Mucosa of descending colon (tissue), 3 donors: ENCODE results near the gene PDE6G. TPM values are rescaled to one million over a fixed set of nuclear protein-coding genes. Genes with fewer than 3 reads are reported as not detected.

ENCODE experiments used
- ATAC-seq: fragments of 200-7000 bp; cut with Tn5 transposase; one replicate; pipeline ENCODE4 v1.9.1; 2020; ENCODE audit warnings: mild to moderate bottlenecking, moderate library complexity
- DNase-seq, 3 donors: peaks; one replicate each; pipeline ENCODE4 v3.0.0-alpha.2; 2020
- H3K36me3 ChIP-seq: fragments of 200-600 bp; one replicate; pipeline ENCODE4 v1.8.0; 2021; ENCODE audit warnings: low read depth, mild to moderate bottlenecking
- H3K4me1 ChIP-seq: fragments of 200-600 bp; one replicate; pipeline ENCODE4 v1.8.0; 2021; ENCODE audit warnings: low read depth, mild to moderate bottlenecking
- H3K4me3 ChIP-seq: fragments of 200-600 bp; one replicate; pipeline ENCODE4 v1.8.0; 2021; ENCODE audit warnings: mild to moderate bottlenecking
- H3K9me3 ChIP-seq: fragments of 200-600 bp; one replicate; pipeline ENCODE4 v1.8.0; 2021; ENCODE audit warnings: mild to moderate bottlenecking
- CTCF ChIP-seq: fragments of 200-600 bp; IDR thresholded peaks from one replicate; pipeline ENCODE4 v1.8.0; 2022; ENCODE audit warnings: antibody characterized with exemption, mild to moderate bottlenecking
- intact Hi-C, 2 donors: fragments of 100-400 bp; cut with DNase I in 1 of 2; cut with micrococcal nuclease in 1 of 2; formaldehyde crosslinking; loops; one replicate each; pipeline versions ENCODE4 v1.11.0 to v1.11.1; 2022; cut with DNase I, micrococcal nuclease
- total RNA-seq, 3 donors: library from RNA; stranded (reverse); fragmentation: NEBNext Ultra II Directional in 2 of 3; extraction: Animal tissue kit (Norgen Biotek cat#: 25700) in 2 of 3; gene quantifications; one replicate each; pipeline versions ENCODE4 v1.2.1 to v1.2.4, GENCODE V29; 2021 to 2023
- donor health status: DM: no; HTN: no; CAD: no; lungs with moderate emphysema.
- donor health status: DM: no; HTN: no; CAD: no.
- donor health status: DM: no; HTN: yes; CAD: no.

The PDE6G gene
- total RNA-seq, 3 donors from 2014 or later, result 0.39 to 1.2 TPM; not detected in 1

GRCh38 chr17:81701288-81702071 lies 45.1 kb upstream of the PDE6G start:
- no peak for ATAC-seq
- H3K4me1 ChIP-seq, result peaks cover 29% of the 10 kb centered on the region
- intact Hi-C loops, result no loop called here
- peaks cover 3% of the 10 kb centered on the region for H3K36me3 ChIP-seq
- no peak overlapping the region for H3K4me3 ChIP-seq
- H3K9me3 ChIP-seq, result no peaks in the 10 kb centered on the region
- no peak for TF ChIP-seq CTCF
- DNase-seq, result peak in 2 of 3 donors; percentile 11 to 48

- Histone ChIP-seq H3K4me3 (no peak overlapping the region), H3K4me1 (peaks cover 29% of the 10 kb centered on the region)
- ATAC-seq, result no peak
Observed at GRCh38 chr17:81700353-81701287, 44.3 kb upstream of the PDE6G start.

GRCh38 chr17:81697261-81698044 lies 41.1 kb upstream of the PDE6G start:
- Histone ChIP-seq H3K4me1 (peaks cover 17% of the 10 kb centered on the region), H3K9me3 (no peaks in the 10 kb centered on the region), H3K36me3 (peaks cover 16% of the 10 kb centered on the region), H3K4me3 (no peak overlapping the region)
- ATAC-seq (no peak), DNase-seq (no peak)
- intact Hi-C loops, result no loop called here
- TF ChIP-seq CTCF, result no peak

More at GRCh38 chr17:81700353-81701287, 44.3 kb upstream of the PDE6G start:
- intact Hi-C loops, result no loop called here
- Histone ChIP-seq H3K9me3 (no peaks in the 10 kb centered on the region), H3K36me3 (peaks cover 6% of the 10 kb centered on the region)
- no peak for TF ChIP-seq CTCF
- DNase-seq, result peak in 1 of 3 donors; percentile 54

DNA sequence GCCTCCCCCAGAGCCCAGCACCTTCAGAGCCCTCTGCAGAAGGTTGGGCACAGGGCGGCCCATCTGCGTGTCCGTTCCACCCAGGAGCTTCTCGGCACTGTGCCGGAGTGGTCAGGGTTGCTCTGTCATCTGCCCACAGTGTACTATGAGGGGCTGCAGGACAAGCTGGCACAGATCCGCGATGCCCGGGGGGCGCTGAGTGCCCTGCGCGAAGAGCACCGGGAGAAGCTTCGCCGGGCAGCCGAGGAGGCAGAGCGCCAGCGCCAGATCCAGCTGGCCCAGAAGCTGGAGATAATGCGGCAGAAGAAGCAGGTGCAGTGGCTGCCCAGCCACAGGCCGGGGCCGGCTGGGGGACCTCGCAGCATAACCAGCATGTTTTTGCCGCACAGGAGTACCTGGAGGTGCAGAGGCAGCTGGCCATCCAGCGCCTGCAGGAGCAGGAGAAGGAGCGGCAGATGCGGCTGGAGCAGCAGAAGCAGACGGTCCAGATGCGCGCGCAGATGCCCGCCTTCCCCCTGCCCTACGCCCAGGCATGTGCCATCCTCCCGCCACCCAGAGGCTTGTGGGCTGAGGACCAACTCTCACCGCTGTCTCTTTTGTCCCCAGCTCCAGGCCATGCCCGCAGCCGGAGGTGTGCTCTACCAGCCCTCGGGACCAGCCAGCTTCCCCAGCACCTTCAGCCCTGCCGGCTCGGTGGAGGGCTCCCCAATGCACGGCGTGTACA lies 40.0 kb upstream of the PDE6G start:
- no peak for ATAC-seq
- intact Hi-C loops, result no loop called here
- peaks cover 6% of the 10 kb centered on the region for H3K4me1 ChIP-seq
- H3K4me3 ChIP-seq, result no peak overlapping the region
- no peak for TF ChIP-seq CTCF
- H3K9me3 ChIP-seq, result no peaks in the 10 kb centered on the region
- no peak for DNase-seq
- peaks cover 27% of the 10 kb centered on the region for H3K36me3 ChIP-seq

DNA sequence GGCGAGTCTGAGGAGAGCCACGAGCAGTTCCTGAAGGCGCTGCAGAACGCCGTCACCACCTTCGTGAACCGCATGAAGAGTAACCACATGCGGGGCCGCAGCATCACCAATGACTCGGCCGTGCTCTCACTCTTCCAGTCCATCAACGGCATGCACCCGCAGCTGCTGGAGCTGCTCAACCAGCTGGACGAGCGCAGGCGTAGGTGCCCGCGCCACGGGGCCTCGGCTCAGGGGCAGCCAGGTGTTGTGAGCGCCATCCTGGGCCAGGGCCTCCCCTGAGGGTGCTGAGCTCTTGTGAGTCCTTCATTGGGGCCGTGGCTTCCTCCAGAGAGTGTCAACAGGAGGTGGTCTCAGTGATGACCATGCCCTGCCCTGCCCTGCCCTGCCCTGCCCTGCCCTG lies 39.5 kb upstream of the PDE6G start:
- no peak overlapping the region for H3K4me3 ChIP-seq
- no peaks in the 10 kb centered on the region for H3K9me3 ChIP-seq
- H3K36me3 ChIP-seq, result peaks cover 31% of the 10 kb centered on the region
- no peak for ATAC-seq
- no peak for DNase-seq
- intact Hi-C loops, result no loop called here
- peaks cover under 1% of the 10 kb centered on the region for H3K4me1 ChIP-seq
- TF ChIP-seq CTCF, result no peak
